Activated CD4-positive, alpha-beta T cell treated with anti-CD3 and anti-CD28 coated beads for 1 hour (primary cell): ENCODE measurements around the gene TMEM38B.
"Not testable (repeated sequence)": the region's sequence is repeated elsewhere in the genome, so short reads cannot be mapped to it uniquely, and the experiment has no call there.

Experiments used
- DNase-seq: peaks from one replicate; pipeline ENCODE4 v3.0.0-alpha.2; 2020

Gene TMEM38B

GRCh38 chr9:105683688-105684275 is 10.6 kb upstream of the TMEM38B start:
- DNase-seq = no peak

GRCh38 chr9:105686936-105687335 is 7.4 kb upstream of the TMEM38B start:
- no peak for DNase-seq

- DNase-seq = no peak
These were observed 3.6 kb upstream of the TMEM38B start for GRCh38 chr9:105690742-105691141.

- no peak for DNase-seq
These were observed 729 bp upstream of the TMEM38B start for GRCh38 chr9:105693435-105694189.

DNA sequence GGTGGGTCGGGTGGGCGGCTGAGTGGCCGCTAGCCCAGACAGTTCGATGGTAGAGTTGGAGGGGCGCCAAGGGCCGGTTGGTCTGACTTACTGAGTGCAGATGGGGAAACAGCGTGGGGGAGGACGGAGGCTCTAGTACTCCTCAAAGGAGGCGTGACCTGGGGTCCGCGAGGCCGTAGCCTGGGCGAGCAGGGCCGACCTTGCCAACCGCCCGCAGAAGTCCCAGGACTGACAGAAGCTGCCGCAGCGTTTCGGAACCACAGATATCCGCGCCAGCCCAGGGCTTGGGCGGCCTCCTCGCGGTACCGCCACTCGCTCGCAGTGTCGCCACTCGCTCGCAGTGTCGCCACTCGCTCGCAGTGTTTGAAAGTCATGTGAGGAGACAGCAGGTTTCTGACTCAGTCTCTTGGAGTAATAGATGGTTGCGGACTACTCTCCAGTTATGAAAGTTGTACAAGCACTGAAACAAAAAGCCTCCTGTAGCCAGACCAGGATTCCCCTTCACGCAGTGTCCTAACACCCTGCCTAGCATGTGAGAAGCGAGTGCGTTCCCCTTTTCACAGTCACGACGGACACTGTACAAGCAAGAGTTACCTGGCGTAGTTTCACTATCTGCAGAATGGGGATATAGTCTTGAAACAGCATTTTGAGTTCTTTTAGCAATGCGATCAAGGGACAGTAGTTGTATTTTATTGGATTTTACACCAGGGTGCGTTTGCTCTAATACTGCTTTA is 674 bp downstream of the TMEM38B start:
- DNase-seq = peak; percentile 28

DNA sequence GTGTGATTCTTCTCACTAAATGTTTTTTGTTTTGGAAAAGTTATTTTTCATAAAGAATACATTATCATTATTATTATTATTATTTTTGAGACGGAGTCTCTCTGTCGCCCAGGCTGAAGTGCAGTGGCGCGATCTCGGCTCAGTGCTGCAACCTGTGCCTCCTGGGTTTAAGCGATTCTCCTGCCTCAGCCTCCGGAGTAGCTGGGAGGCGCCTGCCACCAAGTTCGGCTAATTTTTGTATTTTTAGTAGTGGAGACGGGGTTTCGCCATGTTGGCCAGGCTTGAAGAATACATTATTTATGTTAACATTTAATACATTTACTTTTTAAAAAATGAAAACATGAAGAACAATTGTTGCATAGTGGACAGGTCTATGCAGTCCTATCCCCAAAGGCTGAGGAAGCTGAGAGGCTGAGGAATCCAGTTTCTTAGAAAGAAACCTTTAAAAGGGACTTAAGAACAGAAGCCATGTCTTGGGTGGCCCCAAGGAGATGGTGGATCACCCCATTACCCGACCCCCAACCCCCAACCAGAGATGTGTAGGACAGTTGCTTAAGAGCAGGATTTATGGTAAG is 2.0 kb downstream of the TMEM38B start:
- no peak for DNase-seq

GRCh38 chr9:105697871-105698270 is 3.5 kb downstream of the TMEM38B start:
- no peak for DNase-seq

GRCh38 chr9:105698348-105698870 is 4.1 kb downstream of the TMEM38B start:
- no peak for DNase-seq

GRCh38 chr9:105700668-105701067 is 6.3 kb downstream of the TMEM38B start:
- no peak for DNase-seq

- no peak for DNase-seq
These were observed 6.8 kb downstream of the TMEM38B start for GRCh38 chr9:105701145-105701544.

- DNase-seq = no peak
These were observed 7.9 kb downstream of the TMEM38B start for GRCh38 chr9:105702207-105702606.

- DNase-seq = not testable (repeated sequence)
These were observed 9.3 kb downstream of the TMEM38B start for GRCh38 chr9:105703638-105704037.

GRCh38 chr9:105706156-105706555 is 11.8 kb downstream of the TMEM38B start:
- no peak for DNase-seq

DNA sequence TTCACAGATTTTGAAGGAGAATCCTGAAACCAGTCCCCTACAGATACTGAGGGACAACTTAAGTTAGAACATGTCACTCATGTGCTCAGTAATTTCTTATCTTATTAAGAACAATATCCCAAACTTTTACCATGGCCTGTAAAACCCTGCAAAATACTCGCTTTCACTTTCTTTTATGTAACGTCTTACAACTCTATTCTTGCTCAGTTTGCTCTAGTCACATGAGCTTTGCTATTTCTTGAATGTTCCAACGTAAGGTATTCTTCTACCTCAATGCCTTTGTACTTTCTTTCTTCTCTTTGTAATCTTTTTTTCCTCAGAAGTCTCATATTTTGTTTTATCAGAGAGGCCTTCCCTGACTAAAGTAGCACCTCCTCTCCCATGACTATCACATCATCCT is 14.1 kb downstream of the TMEM38B start:
- no peak for DNase-seq

GRCh38 chr9:105710638-105711037 is 16.3 kb downstream of the TMEM38B start:
- no peak for DNase-seq

DNA sequence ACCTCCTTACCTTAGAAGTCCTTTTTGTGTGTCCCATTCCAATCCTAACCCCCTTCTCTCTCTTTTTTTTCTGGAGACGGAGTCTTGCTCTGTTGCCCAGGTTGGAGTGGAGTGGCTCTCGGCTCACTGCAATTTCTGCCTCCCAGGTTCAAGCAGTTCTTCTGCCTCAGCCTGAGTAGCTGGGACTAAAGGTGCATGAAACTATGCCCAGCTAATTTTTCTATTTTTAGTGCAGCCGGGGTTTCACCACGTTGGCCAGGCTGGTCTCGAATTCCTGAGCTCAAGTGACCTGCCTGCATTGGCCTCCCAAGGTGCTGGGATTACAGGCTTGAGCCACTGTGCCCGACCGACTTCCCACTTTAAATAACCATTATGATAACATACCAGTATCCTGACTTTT is 17.5 kb downstream of the TMEM38B start:
- no peak for DNase-seq

GRCh38 chr9:105712297-105712696 is 18.0 kb downstream of the TMEM38B start:
- DNase-seq = no peak

- DNase-seq = no peak
These were observed 18.4 kb downstream of the TMEM38B start for GRCh38 chr9:105712773-105713172.

DNA sequence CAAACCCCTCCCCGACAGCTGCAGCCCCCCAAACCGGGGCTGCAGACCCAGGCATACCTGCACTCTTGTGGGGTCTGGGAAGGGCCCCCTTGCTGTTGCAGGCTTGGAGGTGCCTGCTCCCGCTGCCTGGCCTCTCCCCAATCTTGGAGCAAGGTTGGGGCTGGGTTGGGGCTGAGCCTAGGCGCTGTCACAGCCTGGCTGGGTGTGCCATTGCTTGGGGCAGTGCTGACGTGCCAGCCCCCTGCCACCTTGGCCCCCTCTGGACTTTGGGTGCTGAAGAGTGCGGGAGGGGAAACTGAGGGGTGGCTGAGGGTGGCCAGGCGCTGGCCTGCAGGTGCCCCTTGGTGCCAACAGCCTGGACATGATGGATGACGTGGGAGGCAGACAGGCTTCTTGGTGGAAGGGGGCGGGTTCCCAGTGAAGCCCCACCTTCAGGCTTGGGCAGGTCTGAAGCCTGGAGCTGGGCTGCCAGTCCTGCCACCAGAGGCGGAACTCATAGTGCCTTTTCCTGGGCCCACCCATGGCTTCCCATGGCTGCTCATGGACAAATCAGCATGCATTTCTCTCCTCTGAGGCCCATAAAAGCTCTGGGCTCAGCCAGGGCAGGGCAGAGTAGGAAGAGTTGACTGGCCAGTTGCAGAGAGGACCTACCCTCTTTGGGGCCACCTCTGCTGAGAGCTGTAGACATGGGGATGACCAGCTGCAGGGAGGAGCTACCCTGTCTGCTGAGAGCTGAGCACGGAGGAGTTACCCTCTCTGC is 19.1 kb downstream of the TMEM38B start:
- no peak for DNase-seq

DNA sequence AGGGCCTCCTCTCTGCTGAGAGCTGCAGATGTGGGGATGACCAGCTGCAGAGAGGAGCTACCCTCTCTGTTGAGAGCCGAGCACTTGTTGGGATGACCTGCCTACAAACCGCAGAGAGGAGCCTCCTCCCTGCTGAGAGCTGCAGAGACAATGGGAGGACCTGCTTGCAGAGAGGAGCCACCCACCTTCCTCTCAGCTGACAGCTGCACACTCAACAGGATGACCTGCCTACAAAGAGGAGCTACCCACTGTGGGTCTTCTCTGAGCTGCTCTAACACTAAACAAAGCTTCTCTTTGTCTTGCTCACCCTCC is 19.6 kb downstream of the TMEM38B start:
- no peak for DNase-seq

- no peak for DNase-seq
These were observed 21.8 kb downstream of the TMEM38B start for GRCh38 chr9:105716146-105716545.

GRCh38 chr9:105722099-105722498 is 27.8 kb downstream of the TMEM38B start:
- DNase-seq = no peak

- no peak for DNase-seq
These were observed 31.0 kb downstream of the TMEM38B start for GRCh38 chr9:105725370-105725769.
